Ishikawa (cell line): ENCODE measurements around the gene APOA1.

Experiments used
- CEBPB ChIP-seq: IDR thresholded peaks from 2 replicates; pipeline ENCODE4 v1.6.1; 2012
- CREB1 ChIP-seq: IDR thresholded peaks from 2 replicates; pipeline ENCODE4 v1.6.1; 2012; ENCODE audit warnings: low read depth
- EGR1 ChIP-seq: IDR thresholded peaks from 2 replicates; pipeline ENCODE4 v1.6.1; 2012
- EP300 ChIP-seq: IDR thresholded peaks from 2 replicates; pipeline ENCODE4 v1.6.1; 2012; ENCODE audit warnings: borderline replicate concordance
- FOXM1 ChIP-seq: IDR thresholded peaks from 2 replicates; pipeline ENCODE4 v1.6.1; 2012; ENCODE audit warnings: low read depth, borderline replicate concordance
- MAX ChIP-seq: IDR thresholded peaks from 2 replicates; pipeline ENCODE4 v1.6.1; 2012
- NFIC ChIP-seq: IDR thresholded peaks from 2 replicates; pipeline ENCODE4 v1.6.1; 2012
- RAD21 ChIP-seq: IDR thresholded peaks from 2 replicates; pipeline ENCODE4 v1.6.1; 2012; ENCODE audit warnings: low read depth
- REST ChIP-seq: IDR thresholded peaks from 2 replicates; pipeline ENCODE4 v1.6.1; 2012; ENCODE audit warnings: low read depth, mild to moderate bottlenecking
- TAF1 ChIP-seq: IDR thresholded peaks from 2 replicates; pipeline ENCODE4 v1.6.1; 2012; ENCODE audit warnings: low read depth, mild to moderate bottlenecking
- TCF12 ChIP-seq: IDR thresholded peaks from 2 replicates; pipeline ENCODE4 v1.6.1; 2012; ENCODE audit warnings: low read depth
- TEAD4 ChIP-seq: IDR thresholded peaks from 2 replicates; pipeline ENCODE4 v1.6.1; 2012
- USF1 ChIP-seq: IDR thresholded peaks from 2 replicates; pipeline ENCODE4 v1.6.1; 2012
- YY1 ChIP-seq: IDR thresholded peaks from 2 replicates; pipeline ENCODE4 v1.6.1; 2012; ENCODE audit warnings: low read depth
- ZBTB7A ChIP-seq: IDR thresholded peaks from 2 replicates; pipeline ENCODE4 v1.6.1; 2012; ENCODE audit warnings: low read depth

The APOA1 gene

GRCh38 chr11:116804001-116804400 lies 33.4 kb downstream of the APOA1 start:
- TF ChIP-seq MAX: no peak
- TF ChIP-seq ZBTB7A: no peak
- TF ChIP-seq TCF12: no peak
- TF ChIP-seq TAF1: no peak
- TF ChIP-seq RAD21: no peak
- TF ChIP-seq CREB1: no peak
- TF ChIP-seq YY1: no peak
- TF ChIP-seq USF1: no peak
- TF ChIP-seq TEAD4: no peak
- TF ChIP-seq EP300: no peak
- no peak for TF ChIP-seq NFIC

GRCh38 chr11:116800610-116801009 lies 36.8 kb downstream of the APOA1 start:
- TF ChIP-seq CREB1: no peak
- no peak for TF ChIP-seq YY1
- no peak for TF ChIP-seq MAX
- no peak for TF ChIP-seq CEBPB
- TF ChIP-seq TAF1: no peak
- no peak for TF ChIP-seq REST
- no peak for TF ChIP-seq TEAD4
- no peak for TF ChIP-seq EGR1
- no peak for TF ChIP-seq EP300
- no peak for TF ChIP-seq USF1
- no peak for TF ChIP-seq NFIC
- no peak for TF ChIP-seq ZBTB7A
- no peak for TF ChIP-seq FOXM1
- TF ChIP-seq RAD21: no peak
- no peak for TF ChIP-seq TCF12

GRCh38 chr11:116798368-116798767 lies 39.1 kb downstream of the APOA1 start:
- TF ChIP-seq TCF12 (no peak), ZBTB7A (no peak), EP300 (no peak), EGR1 (no peak), RAD21 (no peak), REST (no peak), FOXM1 (no peak), TAF1 (no peak), YY1 (no peak), CREB1 (no peak), NFIC (no peak), TEAD4 (no peak)

GRCh38 chr11:116797816-116798215 lies 39.6 kb downstream of the APOA1 start:
- TF ChIP-seq CEBPB (no peak), EP300 (no peak), RAD21 (no peak), TCF12 (no peak), TEAD4 (no peak)

- TF ChIP-seq REST (no peak), ZBTB7A (no peak), NFIC (no peak), TAF1 (no peak), CREB1 (no peak), EP300 (no peak), USF1 (no peak), TCF12 (no peak), CEBPB (no peak), MAX (no peak)
Measured at GRCh38 chr11:116796548-116796947, 40.9 kb downstream of the APOA1 start.
